Activated CD8-positive, alpha-beta memory T cell treated with anti-CD3 and anti-CD28 coated beads, Interleukin-2, amount 50 U/mL, for 24 hours (primary cell): Measurements from ENCODE around the gene BANP.
"Not testable (repeated sequence)": the region's sequence is repeated elsewhere in the genome, so short reads cannot be mapped to it uniquely, and the experiment has no call there.

Experiments used
- DNase-seq: peaks from one replicate; pipeline ENCODE4 v3.0.0-alpha.2; 2020; ENCODE audit errors: extremely low read depth

Gene BANP

GRCh38 chr16:87966064-87966645 lies 14.9 kb downstream of the BANP start:
- DNase-seq = no peak

- no peak for DNase-seq
Measured at GRCh38 chr16:87966685-87967185, 15.5 kb downstream of the BANP start.

- no peak for DNase-seq
Measured at GRCh38 chr16:87968541-87968940, 17.3 kb downstream of the BANP start.

- DNase-seq = no peak
Measured at GRCh38 chr16:87970186-87970585, 19.0 kb downstream of the BANP start.

GRCh38 chr16:87971933-87972332 lies 20.7 kb downstream of the BANP start:
- no peak for DNase-seq

GRCh38 chr16:87973717-87974116 lies 22.5 kb downstream of the BANP start:
- no peak for DNase-seq

GRCh38 chr16:87974178-87974577 lies 22.9 kb downstream of the BANP start:
- no peak for DNase-seq

GRCh38 chr16:87976665-87977064 lies 25.4 kb downstream of the BANP start:
- no peak for DNase-seq

- no peak for DNase-seq
Measured at GRCh38 chr16:87978127-87978526, 26.9 kb downstream of the BANP start.

GRCh38 chr16:87979352-87979751 lies 28.1 kb downstream of the BANP start:
- no peak for DNase-seq

- not testable (repeated sequence) for DNase-seq
Measured at GRCh38 chr16:87979911-87980630, 28.8 kb downstream of the BANP start.

- not testable (repeated sequence) for DNase-seq
Measured at GRCh38 chr16:87981376-87981775, 30.1 kb downstream of the BANP start.

- no peak for DNase-seq
Measured at GRCh38 chr16:87982581-87983041, 31.4 kb downstream of the BANP start.

- DNase-seq = not testable (repeated sequence)
Measured at GRCh38 chr16:87983072-87983736, 32.0 kb downstream of the BANP start.

- DNase-seq = not testable (repeated sequence)
Measured at GRCh38 chr16:87983737-87984097, 32.5 kb downstream of the BANP start.

GRCh38 chr16:87984180-87984579 lies 32.9 kb downstream of the BANP start:
- DNase-seq = not testable (repeated sequence)

GRCh38 chr16:87984632-87985267 lies 33.5 kb downstream of the BANP start:
- no peak for DNase-seq

- not testable (repeated sequence) for DNase-seq
Measured at GRCh38 chr16:87985493-87985892, 34.3 kb downstream of the BANP start.

- not testable (repeated sequence) for DNase-seq
Measured at GRCh38 chr16:87986361-87986849, 35.2 kb downstream of the BANP start.

GRCh38 chr16:87988596-87988995 lies 37.4 kb downstream of the BANP start:
- DNase-seq = not testable (repeated sequence)

GRCh38 chr16:87990254-87990653 lies 39.0 kb downstream of the BANP start:
- not testable (repeated sequence) for DNase-seq

GRCh38 chr16:87992142-87992541 lies 40.9 kb downstream of the BANP start:
- DNase-seq = not testable (repeated sequence)
